Motor neuron (in vitro differentiated cells): ENCODE results near the gene FHIP2A. TPM values are rescaled to one million over a fixed set of nuclear protein-coding genes. Genes with fewer than 3 reads are reported as not detected.

Experiments used
- ATAC-seq, 8 experiments: fragments of 200-7000 bp; cut with Tn5 transposase; replicated peaks in 6 of 8; 2 replicates each; pipeline ENCODE4 v1.8.0; 2021; ENCODE audit warnings: mild to moderate bottlenecking in 8 of 8, moderate library complexity in 8 of 8
- H3K27ac ChIP-seq, 2 donors: fragments of 250-450 bp; sonication (Bioruptor Pico); 2 replicates each; pipeline ENCODE4 v1.9.0; 2021; ENCODE audit warnings: antibody characterized with exemption in 2 of 2, mild to moderate bottlenecking in 2 of 2, moderate library complexity in 1 of 2
- H3K4me1 ChIP-seq, 2 donors: fragments of 250-450 bp; sonication (Bioruptor Pico); replicated peaks in 1 of 2; 2 replicates each; pipeline ENCODE4 v1.6.1; 2021; ENCODE audit warnings: antibody characterized with exemption in 2 of 2, mild to moderate bottlenecking in 2 of 2, moderate library complexity in 1 of 2
- H3K4me3 ChIP-seq, 5 donors: fragments of 250-450 bp; sonication (Bioruptor Pico); 2 replicates each; pipeline ENCODE4 v1.9.0; 2021; ENCODE audit warnings: antibody characterized with exemption in 5 of 5, mild to moderate bottlenecking in 5 of 5, moderate library complexity in 4 of 5
- WGBS, 10 experiments: fragments of 450-650 bp; shearing (Covaris generic); methylation state at CpG; one replicate each; pipeline ENCODE4 v1.0.0; 2022; 5-methylcytosine and 5-hydroxymethylcytosine counted together
- in situ Hi-C, 9 experiments: fragments of 400-800 bp; cut with MboI; loops; one replicate each; pipeline ENCODE4 v1.15.0; 2021; ENCODE audit warnings: low sequenced_read_pairs in 9 of 9, low pct_unique_long_range_greater_than_20kb in 2 of 9; ENCODE audit not compliant: unreplicated experiment in 9 of 9
- total RNA-seq, 8 experiments: library from RNA; unstranded; fragments of 300-600 nt; gene quantifications; 2 replicates each; pipeline versions ENCODE4 v1.2.3 to v1.2.4, GENCODE V29; 2022

Gene FHIP2A
- total RNA-seq, 8 experiments from 2014 or later, result 14.4 to 23.5 (median 19.7) TPM

DNA sequence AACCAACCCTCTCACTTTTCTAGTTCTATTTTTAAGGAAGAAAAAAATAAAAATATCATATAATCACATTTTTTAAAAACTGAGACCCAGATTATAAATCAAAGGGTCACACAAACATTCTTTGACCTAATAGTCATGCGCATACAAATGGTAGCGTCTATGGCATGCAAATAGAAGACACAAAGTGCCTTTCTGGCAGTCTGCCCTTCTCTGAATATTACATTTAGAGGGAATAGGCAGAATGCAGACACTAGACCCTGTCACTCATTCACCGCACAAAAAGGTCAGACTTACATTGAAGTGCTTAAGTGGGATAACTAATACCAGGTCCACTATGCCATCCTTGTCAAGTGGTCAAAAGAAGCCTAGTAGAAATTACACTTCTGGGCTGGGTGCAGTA, 26.5 kb upstream of the FHIP2A start:
- ATAC-seq, result peak; percentile 29 to 99 (median 64)
- H3K27ac ChIP-seq, result no peak overlapping the region
- 0 to 100% (median 71%) methylated on average over 1 to 3 of the region's 3 CpGs; no CpG with 5 or more reads in 3 of the 10 experiments for WGBS, 10 experiments
- in situ Hi-C loops, result loop anchor here in 2 of 9 experiments (25.0 kb wide), 1 partner anchor 233 kb away; no protein-coding TSS in a partner anchor
- H3K4me3 ChIP-seq, result no peak overlapping the region
- peaks cover 0 to 6% of the 10 kb centered on the region in 2 donors for H3K4me1 ChIP-seq

DNA sequence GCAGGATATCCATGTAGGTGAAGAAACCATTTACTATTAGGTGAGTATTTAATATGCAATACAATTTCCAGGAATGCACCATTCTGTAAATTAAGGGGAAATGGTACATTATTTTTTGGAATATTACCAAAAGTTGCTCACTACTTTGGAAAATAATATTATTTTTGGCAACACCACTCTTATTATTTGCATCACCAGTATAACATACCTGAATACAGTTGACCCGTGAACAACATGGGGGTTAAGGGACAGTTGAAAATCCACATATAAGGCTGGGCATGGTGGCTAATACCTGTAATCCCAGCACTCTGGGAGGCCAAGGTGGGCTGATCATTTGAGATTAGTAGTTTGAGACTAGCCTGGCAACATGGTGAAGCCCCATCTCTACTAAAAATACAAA, 21.2 kb upstream of the FHIP2A start:
- no peak overlapping the region for H3K27ac ChIP-seq
- no peak overlapping the region for H3K4me3 ChIP-seq
- in situ Hi-C loops, result no loop called here
- peaks cover 0 to 2% of the 10 kb centered on the region in 2 donors for H3K4me1 ChIP-seq
- ATAC-seq, result no peak
- WGBS, 10 experiments, result 73 to 100% (median 100%) methylated on average over 1 of the region's 1 CpG; no CpG with 5 or more reads in 3 of the 10 experiments

DNA sequence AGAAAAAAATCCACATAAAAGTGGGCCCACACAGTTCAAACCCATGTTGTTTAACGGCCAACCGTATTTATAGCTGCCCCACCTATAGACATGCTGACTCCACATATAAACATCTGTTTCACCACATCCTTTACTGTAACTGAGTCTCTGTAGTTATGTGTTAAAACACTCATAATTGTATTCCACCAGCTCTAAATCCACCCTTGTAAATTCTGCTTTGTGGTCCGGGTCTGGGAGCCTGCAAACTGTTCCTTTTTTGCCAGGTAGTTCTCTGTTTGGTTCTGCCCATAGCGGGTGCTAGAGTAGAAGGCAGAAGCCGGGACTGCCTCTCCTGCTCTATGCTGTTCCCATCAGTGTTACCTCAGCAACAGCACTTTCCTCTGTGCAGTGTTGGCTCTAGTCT, 20.2 kb upstream of the FHIP2A start:
- ATAC-seq, result peak in 3 of 8 experiments; percentile 48 to 61 (median 50)
- WGBS, 10 experiments, result 20 to 100% (median 65%) methylated on average over 1 to 5 of the region's 5 CpGs; no CpG with 5 or more reads in 2 of the 10 experiments
- no peak overlapping the region for H3K4me3 ChIP-seq
- no peaks in the 10 kb centered on the region for H3K4me1 ChIP-seq
- in situ Hi-C loops, result no loop called here
- H3K27ac ChIP-seq, result no peak overlapping the region

DNA sequence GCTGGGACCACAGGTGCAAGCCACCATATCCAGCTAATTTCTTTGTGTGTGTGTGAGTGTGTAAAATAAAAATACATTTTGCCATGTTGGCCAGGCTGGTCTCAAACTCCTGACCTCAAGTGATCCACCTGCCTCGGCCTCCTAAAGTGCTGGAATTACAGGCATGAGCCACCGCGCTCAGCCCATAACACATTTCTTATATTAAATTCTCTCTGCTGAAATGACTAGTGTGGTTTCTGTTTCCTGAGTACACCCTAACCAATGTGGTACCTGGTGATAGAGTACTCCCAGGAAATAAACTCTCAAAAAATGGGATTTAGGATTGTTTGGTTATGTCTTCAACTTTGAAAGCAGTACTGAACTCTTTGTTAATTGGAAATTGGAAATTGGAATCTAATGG, 19.4 kb upstream of the FHIP2A start:
- WGBS, 10 experiments, result 86 to 100% (median 100%) methylated on average over 2 to 3 of the region's 3 CpGs; no CpG with 5 or more reads in 3 of the 10 experiments
- no peak overlapping the region for H3K27ac ChIP-seq
- no peak for ATAC-seq
- no peaks in the 10 kb centered on the region for H3K4me1 ChIP-seq
- H3K4me3 ChIP-seq, result no peak overlapping the region
- in situ Hi-C loops, result no loop called here

DNA sequence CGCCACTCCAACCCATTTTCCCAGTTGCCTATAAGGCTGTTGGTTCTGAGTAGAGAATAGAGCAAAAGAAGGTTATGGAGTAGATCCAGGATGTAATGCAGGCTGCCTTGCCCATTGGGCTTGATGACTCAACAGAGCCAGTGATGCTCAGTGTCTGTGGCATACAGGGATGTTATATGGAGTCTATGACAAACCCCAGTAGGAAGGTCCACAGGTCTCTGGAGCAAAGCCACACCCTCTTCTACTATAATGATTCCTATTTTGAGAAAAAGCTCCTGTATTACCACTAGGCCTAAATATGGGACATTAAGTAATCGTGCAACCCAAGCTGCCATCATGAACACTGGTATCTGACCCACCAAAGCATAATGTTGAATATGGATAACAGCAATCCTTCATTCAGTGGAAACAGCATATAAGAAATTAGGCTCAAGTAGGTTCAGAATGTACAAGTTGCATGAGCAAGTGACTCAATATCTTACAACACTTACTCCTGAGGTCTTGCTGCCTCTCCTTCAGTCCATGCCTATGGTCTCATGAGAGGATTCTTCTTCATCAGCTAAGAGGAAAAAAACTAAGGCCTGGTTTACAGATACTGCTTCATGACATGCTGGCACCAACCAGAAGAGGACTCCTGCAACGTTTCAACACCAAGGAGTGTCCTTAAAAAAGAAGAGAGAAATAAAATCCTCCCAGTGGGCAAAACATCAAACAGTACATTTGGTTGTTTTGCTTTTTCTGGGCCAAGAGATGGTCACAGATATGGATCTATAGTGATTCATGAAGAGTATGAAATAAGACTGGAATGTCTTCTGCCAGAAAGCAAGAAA, 14.8 kb upstream of the FHIP2A start:
- no peak overlapping the region for H3K27ac ChIP-seq
- 50 to 83% (median 70%) methylated on average over 1 to 3 of the region's 3 CpGs; no CpG with 5 or more reads in 1 of the 10 experiments for WGBS, 10 experiments
- H3K4me1 ChIP-seq, result no peaks in the 10 kb centered on the region
- ATAC-seq, result peak in 2 of 8 experiments; percentile 51 to 53
- in situ Hi-C loops, result no loop called here
- no peak overlapping the region for H3K4me3 ChIP-seq

DNA sequence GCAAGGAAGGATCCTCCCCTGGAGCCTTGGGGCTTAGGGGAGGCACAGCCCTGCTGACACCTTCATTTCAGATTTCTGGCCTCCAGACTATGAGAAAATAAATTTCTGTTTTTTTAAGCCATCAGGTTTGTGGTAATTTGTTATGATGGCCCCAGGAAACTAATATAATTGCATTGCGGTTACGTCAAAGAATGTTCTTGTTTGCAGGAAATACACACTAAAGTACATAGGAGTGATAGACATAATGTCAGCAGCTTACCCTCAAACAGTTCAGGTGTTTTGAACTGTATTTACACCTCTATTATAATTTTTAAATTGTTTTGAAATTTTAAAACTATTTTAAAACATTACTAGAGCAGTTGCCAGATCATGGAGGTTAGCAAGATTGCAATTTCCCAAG, 12.6 kb upstream of the FHIP2A start:
- WGBS, 10 experiments, result 82 to 100% (median 100%) methylated on average over 1 to 2 of the region's 2 CpGs; no CpG with 5 or more reads in 3 of the 10 experiments
- in situ Hi-C loops, result no loop called here
- H3K4me1 ChIP-seq, result no peaks in the 10 kb centered on the region
- no peak for ATAC-seq
- H3K27ac ChIP-seq, result no peak overlapping the region
- no peak overlapping the region for H3K4me3 ChIP-seq

DNA sequence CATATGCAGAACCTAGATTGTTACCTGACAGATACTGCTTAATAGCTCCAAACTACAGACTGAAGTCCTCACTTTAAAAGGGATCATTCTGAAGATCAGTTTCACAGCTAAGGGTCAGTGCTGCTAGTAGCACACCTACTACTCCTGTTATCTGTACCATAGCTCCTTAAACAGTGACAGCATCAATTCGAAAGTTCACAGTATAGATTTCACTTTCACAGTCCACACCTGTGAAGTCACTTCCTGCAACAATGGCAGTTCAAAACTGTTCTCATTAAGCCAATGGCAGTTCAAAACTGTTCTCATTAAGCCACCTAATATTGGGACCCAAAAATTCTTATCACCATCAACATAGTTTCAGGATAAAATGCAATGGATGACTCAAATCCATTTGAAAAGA, 10.7 kb upstream of the FHIP2A start:
- 14 to 80% (median 45%) methylated on average over 1 of the region's 1 CpG; no CpG with 5 or more reads in 4 of the 10 experiments for WGBS, 10 experiments
- in situ Hi-C loops, result no loop called here

DNA sequence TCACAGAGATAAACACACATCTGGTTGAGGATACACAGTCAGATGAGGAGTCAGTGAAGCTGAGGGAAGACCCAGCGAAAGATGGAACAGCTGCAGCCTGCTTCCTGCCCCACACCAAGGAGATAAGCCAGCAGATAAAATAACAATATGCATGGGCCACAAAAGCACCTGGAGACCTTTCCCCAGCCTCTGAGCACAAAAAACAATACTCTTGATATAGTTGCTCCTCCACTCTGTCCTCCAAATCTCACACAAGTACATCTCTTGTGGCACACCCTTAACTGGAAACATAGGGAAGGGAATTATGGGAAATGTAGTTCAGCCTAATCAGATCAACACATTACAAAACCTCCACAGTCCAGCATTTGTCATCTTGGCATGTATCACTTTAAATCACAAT, 9.7 kb upstream of the FHIP2A start:
- in situ Hi-C loops, result no loop called here

More for the DNA sequence above, 10.7 kb upstream of the FHIP2A start:
- Histone ChIP-seq H3K27ac (no peak overlapping the region), H3K4me1 (no peaks in the 10 kb centered on the region), H3K4me3 (no peak overlapping the region)
- no peak for ATAC-seq

DNA sequence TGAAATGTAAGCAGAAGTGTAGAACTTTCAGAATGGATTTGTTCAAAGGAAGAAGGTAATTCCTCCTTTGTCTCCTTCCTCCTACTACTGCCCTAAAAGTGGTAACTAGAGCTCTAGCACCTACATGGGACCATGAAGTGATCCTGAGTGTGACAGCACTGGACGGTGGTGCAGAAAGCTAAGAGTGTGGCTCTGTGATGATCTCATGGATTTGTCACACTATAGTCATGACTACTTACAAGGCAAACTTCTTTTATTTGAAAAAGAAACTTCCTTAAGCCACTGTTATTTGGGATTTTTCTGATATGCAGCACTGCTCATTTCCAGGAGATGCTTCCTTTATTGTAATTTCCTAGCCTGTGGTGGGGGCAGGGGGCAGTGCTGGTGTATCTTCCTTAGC, 5.8 kb upstream of the FHIP2A start:
- in situ Hi-C loops, result no loop called here
- peak in 1 of 8 experiments; percentile 49 for ATAC-seq
- 40 to 100% (median 94%) methylated on average over 1 of the region's 1 CpG; no CpG with 5 or more reads in 4 of the 10 experiments for WGBS, 10 experiments
- Histone ChIP-seq H3K27ac (no peak overlapping the region), H3K4me1 (no peaks in the 10 kb centered on the region), H3K4me3 (no peak overlapping the region)

More for the DNA sequence above, 9.7 kb upstream of the FHIP2A start:
- Histone ChIP-seq H3K4me3 (no peak overlapping the region), H3K27ac (no peak overlapping the region), H3K4me1 (no peaks in the 10 kb centered on the region)
- WGBS, 10 experiments, result 60 to 100% (median 100%) methylated on average over 1 of the region's 1 CpG; no CpG with 5 or more reads in 5 of the 10 experiments
- ATAC-seq, result peak in 3 of 8 experiments; percentile 64 to 80 (median 76)

DNA sequence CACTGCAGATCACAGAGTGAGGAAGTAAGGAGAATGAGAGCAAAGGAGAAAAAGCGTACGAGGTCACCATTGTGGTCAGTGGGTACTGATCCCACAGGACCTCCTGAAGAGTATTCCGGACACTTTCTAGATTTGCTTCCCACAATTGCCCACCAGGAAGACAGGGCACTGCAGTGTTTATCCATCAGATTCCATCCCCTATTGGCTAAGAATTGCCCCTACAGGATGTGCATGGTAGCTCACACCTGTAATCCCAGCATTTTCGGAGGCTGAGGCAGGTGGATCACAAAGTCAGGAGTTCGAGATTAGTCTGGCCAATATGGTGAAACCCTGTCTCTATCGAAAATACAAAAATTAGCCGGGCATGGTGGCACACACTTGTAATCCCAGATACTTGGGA, 5.3 kb upstream of the FHIP2A start:
- no peak for ATAC-seq
- 60 to 100% (median 90%) methylated on average over 3 to 6 of the region's 7 CpGs; no CpG with 5 or more reads in 2 of the 10 experiments for WGBS, 10 experiments
- Histone ChIP-seq H3K27ac (no peak overlapping the region), H3K4me3 (no peak overlapping the region), H3K4me1 (no peaks in the 10 kb centered on the region)
- in situ Hi-C loops, result no loop called here

DNA sequence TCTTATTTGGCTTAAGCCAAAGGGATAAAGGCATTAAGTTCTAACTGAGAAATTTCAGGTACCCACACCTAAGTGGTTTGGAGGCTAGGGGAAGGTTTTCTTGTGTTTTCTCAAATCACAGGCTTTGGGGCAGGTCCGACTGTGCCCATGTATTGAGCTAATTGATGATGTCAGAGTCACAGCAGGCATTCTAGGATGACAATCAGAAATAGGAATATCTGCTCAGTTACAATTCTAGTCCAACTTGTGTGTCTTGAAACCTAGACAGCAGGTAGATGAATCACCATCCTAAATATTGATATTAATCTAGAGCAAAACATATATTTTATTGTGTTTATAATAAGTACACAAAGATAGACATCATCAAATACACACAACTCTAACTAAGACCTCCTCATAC, 2.3 kb upstream of the FHIP2A start:
- no peak for ATAC-seq
- H3K4me3 ChIP-seq, result no peak overlapping the region
- WGBS, 10 experiments, result 67 to 100% (median 75%) methylated on average over 1 of the region's 1 CpG; no CpG with 5 or more reads in 6 of the 10 experiments
- no peak overlapping the region for H3K27ac ChIP-seq
- in situ Hi-C loops, result no loop called here
- peaks cover 5 to 12% of the 10 kb centered on the region in 2 donors for H3K4me1 ChIP-seq

DNA sequence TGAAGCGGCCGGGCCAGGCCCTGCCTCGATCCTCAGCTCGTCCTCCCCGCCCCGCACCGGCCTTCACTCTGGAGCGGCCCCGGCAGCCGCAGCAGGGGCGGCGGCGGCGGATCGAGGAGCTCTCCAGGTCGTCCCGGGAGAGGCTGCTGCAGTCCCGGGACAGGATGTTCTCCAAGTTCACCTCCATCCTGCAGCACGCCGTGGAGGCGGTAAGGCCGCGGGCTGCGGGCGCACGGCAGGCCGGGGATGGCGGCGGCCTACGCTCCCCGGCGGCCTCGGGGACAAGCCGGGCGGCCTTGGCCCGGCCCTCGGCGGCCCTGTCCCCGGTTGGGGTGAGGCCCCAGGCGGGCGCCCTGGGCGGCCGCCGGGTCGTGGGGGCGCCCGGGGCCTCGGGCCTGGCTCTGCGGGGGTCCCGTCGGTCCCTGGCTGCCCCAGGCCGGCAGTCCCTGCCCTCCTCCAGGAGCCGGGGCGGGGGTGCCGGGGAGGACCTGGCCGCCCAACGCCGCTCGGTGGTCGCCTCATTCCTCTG, 399 bp downstream of the FHIP2A start:
- Histone ChIP-seq H3K4me1 (peaks cover 5 to 16% of the 10 kb centered on the region in 2 donors), H3K4me3 (peak overlapping the region; percentile 62 to 99 (median 89)), H3K27ac (peak overlapping the region; percentile 94 to 97)
- in situ Hi-C loops, result no loop called here
- WGBS, 10 experiments, result 0 to 5% (median 0%) methylated on average over 1 to 13 of the region's 60 CpGs; no CpG with 5 or more reads in 7 of the 10 experiments
- ATAC-seq, result peak; percentile 49 to 80 (median 76)

DNA sequence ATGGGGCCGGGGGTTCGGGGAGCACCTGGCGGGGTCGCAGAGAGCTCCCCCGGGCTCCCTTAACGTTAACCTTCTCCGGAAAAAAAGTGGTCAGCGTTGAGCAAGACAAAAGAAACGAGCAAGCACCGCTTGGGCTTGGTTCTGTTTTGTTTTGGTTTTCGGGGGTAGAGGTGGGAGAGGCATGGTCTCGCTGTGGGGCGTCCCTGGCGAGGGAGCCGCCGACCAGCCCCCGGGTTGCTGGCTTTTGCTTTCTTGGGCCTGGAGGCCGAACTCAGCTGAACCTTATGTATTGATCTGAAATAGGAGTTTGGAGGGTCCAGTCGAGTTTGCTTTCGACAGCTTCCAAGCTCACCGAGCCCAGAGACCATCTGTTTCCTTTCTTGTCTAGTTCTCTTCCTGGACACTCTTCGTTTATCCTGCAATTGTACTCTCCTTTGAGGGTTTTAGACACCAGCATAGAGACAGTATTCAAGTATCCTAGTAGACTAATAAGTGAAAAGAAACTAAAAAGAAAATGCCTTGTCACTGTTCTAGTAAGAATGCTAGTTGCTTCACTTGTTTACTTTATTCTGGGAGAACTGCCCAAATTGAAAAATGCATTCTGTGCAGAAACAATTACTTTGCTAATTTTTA, 980 bp downstream of the FHIP2A start:
- peak overlapping the region; percentile 62 to 99 (median 89) for H3K4me3 ChIP-seq
- in situ Hi-C loops, result no loop called here
- WGBS, 10 experiments, result 0 to 11% (median 0%) methylated on average over 1 to 8 of the region's 22 CpGs; no CpG with 5 or more reads in 1 of the 10 experiments
- peak; percentile 13 to 51 (median 40) for ATAC-seq
- peak overlapping the region; percentile 94 to 97 for H3K27ac ChIP-seq
- peaks cover 5 to 16% of the 10 kb centered on the region in 2 donors for H3K4me1 ChIP-seq
